EH (cell line): Measurements from ENCODE around the gene KHSRP.
A peak's percentile ranks its signal among the peaks of the same experiment; 100 is the strongest.

Source experiments
- DNase-seq: peaks from one replicate; pipeline ENCODE4 v3.0.0-alpha.2; 2015; ENCODE audit warnings: low read depth

The KHSRP gene

DNA sequence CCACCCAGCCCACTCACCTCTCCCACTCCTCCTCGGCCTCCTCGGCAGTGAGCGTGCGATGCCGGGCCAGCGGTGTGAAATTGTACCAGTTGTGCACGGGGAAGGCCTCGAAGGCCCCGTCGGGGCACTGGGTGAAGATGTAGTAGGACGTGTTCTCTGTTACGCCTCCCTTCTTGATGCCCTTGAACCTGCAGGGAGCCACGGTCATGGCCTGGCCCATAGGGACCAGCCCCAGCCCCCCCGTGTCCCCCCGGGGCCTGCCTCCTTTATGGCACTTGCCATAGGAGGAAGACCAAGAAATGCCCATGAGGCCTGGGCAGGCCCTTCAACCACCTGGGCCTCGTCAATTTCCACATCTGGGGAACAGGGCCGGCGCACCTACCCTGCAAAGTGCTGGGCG is 37.2 kb downstream of the KHSRP start:
- DNase-seq = no peak

DNA sequence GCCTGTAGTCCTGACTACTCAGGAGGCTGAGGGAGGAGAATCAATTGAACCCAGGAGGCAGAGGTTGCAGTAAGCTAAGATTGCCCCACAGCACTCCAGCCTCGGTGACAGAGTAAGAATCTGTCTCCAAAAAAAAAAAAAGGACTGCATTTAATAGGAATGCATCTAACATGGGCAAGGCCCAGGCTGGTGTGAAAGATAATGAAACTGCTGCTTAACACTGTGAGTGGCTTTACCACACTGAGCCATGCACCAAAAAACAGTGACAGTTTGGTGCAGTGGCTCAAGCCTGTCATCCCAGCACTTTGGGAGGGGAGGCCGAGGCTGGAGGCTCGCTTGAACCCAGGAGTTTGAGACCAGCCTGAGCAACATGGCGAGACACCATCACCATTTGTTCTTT is 40.2 kb downstream of the KHSRP start:
- DNase-seq = no peak

GRCh38 chr19:6383188-6383587 is 41.4 kb downstream of the KHSRP start:
- no peak for DNase-seq

DNA sequence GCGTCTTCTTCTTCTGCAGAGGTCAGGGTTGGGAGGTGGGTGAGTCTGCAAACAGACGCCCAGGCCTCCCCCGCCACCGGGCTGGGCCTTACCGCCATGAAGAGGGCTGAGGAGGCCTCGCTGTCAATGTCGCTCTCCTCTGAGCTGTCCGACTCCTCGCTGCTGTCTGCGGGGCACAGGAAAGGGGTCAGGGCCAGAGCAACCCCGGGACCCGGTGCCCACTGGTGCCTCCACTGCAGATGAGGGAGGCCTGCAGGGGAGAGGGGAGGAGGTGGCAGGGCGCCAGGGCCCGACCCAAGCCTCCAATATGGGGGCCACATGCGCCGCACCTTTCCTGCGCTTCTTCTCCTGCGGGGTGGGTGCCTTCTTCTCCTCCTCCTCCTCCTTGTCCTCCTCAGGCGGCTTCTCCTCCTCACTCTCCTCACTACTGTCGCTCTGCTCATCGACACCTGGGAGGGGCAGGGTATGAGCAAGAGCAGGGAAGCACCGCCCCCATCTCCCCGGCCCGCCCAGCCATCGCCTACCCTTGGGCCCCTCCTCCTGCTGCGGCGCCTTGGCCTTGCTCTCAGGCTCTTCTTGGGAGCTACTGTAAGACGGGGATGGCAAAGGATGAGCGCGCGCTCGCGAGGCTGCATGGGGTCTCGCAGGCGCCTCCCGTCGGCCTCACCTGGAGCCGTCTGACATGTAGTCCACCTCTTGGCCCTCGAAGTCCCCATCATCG is 43.4 kb downstream of the KHSRP start:
- DNase-seq = no peak

DNA sequence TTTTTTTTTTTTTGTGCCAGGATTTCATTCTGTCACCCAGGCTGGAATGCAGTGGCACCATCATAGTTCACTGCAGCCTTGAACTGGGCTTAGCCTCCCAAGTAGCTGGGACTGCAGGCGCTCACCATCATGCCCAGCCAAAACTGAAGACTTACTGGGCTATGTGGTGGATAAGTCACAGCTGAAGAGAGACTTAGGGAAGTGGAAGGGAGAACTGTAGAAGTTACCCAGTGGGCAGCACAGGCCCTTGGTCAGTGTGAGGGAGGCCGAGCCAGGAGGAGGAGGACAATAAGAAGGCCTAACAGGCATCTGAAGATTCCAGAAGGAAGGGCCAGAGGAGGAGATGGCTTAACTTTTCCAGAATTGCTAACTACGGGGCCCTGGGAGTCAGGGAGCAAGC is 44.9 kb downstream of the KHSRP start:
- no peak for DNase-seq

DNA sequence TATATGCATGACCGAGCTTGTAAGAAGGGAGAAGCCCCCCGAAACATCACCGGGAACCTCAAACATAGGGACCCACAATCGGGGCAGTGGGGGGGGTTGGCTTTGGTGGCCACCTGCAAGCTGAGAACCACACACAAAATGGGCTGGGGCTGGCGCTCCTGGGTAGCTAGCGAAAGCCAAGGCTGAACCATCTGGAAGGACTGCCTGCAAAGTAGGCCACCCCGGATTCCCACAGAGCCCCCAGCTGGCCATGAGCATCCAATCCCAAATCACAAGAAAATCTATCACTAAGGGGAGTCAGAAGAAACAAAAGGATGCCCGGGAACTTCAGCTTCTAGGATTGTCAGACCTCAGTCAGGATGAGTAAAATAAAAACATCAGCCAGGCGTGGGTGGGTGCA is 46.1 kb downstream of the KHSRP start:
- DNase-seq = no peak

GRCh38 chr19:6378041-6378440 is 46.6 kb downstream of the KHSRP start:
- DNase-seq = peak; percentile 80

DNA sequence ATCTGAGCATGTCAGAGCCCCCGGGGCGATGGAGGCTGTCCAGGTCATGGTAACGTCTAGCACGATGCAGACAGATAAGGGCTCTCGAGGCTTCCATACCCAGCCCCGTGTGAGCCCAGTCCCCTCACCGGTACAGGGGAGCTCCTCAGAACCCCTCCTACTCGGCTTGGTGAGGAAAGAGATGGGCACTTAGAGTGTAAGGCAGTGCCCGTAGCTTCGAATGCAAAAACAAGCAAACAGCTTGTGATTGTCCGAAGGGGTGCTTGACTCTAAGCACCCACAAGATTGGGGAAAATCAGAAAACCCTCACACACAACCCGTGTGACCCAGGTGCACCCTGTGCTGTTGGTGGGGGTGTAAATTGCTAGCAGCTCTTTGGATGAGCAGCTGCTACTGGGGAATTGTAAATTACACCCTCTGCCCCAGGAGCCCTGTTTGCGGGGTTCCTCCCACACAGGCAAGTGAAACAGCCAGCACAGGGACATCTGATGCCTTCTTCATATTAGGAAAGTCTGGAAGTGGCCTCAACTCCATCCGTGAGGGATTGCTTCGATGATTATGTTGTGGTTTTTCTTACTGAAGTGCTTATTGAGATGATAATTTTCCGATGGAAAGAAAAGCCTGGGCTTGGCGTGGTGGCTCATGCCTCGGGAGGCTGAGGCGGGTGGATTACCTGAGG is 48.0 kb downstream of the KHSRP start:
- DNase-seq = no peak

DNA sequence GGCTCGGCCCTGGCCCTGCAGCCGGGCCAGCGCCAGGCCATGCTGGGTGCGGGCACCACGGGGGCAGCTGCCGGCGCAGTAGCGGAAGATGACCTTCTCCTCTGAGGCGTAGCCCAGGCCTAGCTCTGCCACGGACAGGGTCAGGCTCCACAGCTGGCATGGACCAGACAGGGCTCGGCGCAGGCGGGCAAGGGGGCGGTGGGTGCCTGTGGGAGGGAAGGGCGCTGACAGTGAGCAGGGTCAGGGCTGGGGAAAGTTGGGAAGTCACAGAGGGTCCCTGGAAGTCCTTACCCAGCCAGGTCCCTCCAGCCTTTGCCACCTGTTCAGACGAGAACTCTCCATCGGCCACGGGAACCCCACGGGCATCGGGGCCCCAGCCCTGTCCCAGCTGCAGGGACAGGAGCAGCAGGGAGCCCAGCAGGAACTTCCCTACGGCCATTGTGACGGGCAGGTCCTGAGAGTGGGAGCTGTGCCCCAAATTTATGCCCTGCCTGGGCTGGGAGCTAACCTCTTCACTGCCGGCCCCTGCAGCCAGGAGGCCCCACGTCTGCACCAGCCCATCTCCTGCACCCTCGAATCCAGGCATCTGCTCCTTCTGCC is 49.1 kb downstream of the KHSRP start, which contains the start of gene PSPN:
Gene PSPN, minus strand, starts transcription at position 523 of the 600 bp plus-strand sequence. Its CDS starts 84 bp downstream, at position 439.
- DNase-seq = no peak

GRCh38 chr19:6374711-6375410 is 49.8 kb downstream of the KHSRP start:
- no peak for DNase-seq

GRCh38 chr19:6374161-6374709 is 50.4 kb downstream of the KHSRP start:
- no peak for DNase-seq

DNA sequence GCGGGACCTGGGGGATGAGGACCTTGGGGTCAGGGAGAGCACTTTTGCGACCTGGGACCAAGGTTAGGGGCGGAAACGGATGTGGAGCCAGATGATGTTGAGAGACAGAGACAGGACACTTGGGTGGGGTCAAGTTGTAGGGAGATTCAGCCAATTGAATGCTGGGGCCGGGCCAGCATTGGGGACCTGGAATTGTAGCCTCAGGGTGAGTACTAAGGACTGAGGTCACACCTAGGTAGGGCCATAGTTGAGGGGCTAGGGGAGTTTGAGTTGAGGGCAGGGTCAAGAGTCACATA is 50.9 kb downstream of the KHSRP start:
- no peak for DNase-seq

- peak; percentile 98 for DNase-seq
Observed at GRCh38 chr19:6373096-6373812, 51.4 kb downstream of the KHSRP start.

- peak; percentile 100 for DNase-seq
Observed at GRCh38 chr19:6372594-6373095, 52.0 kb downstream of the KHSRP start, which contains the start of gene ALKBH7. TSS of gene ALKBH7 (plus strand) at chr19:6372794. CDS start at chr19:6372821, 27 bp downstream.

GRCh38 chr19:6364353-6364752 is 60.3 kb downstream of the KHSRP start:
- no peak for DNase-seq
